Skin of body (tissue), 2 donors: ENCODE data around the gene KCNIP3. TPM values are rescaled to one million over a fixed set of nuclear protein-coding genes. Genes with fewer than 3 reads are reported as not detected.
"Not testable (repeated sequence)": the region's sequence is repeated elsewhere in the genome, so short reads cannot be mapped to it uniquely, and the experiment has no call there.

Experiments used
- DNase-seq: peaks from one replicate; lab custom pipeline; 2025; lab: John Stamatoyannopoulos, UW
- total RNA-seq: library from RNA; depleted of rRNA; stranded (reverse); fragments of >200 nt; gene quantifications from one replicate; pipeline ENCODE4 v1.2.3, GENCODE V29; 2014

KCNIP3 gene
- total RNA-seq, 1 donor from 2014 or later, result 2.4 TPM

- no peak for DNase-seq
These were observed 49.9 kb downstream of the KCNIP3 start for GRCh38 chr2:95346738-95347671.

DNA sequence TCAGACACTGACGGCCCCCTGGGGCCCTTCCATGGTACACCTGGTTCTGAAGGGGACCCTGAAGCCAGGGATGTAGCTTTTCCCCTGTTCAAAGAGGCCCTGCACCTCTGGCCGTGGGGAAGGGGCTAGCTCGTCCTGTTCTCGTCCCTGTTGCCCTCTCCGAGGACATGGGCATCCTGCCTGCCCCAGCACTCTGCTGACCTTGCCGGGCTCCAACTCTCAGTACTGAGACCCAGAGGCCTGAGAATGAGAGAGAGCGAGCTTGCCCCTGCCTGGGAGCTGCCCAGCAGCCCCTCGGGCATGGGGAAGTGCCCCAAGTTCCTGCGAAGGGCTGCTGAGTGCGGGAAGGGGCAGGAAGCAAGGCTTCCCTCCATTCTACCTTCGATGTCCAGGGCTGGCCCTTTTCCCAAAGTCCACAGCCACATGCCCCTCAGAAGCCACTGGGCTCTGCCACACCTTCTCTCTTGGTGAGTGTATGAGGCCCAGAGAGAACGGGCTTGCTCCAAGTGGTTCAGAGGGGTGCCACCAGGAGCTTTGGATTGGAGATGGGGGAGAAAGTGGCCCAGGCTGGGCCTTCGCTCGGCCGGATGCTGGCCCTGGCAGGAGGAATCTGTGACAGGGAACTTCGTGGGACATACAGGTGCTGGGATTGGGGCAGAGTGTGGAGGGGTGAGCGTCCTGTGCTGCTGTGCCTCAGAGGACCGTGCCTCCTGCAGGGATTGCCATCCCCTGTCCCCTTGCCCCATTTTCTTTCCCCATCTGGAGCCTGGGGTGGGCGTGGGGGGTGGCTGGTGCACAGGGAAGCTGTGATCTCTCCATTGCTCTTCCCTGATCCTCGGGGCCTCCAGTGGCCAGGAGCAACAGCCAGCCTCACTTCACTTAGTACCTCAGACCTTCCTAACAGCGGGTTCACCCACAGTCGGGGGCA lies 50.8 kb downstream of the KCNIP3 start:
- no peak for DNase-seq

DNA sequence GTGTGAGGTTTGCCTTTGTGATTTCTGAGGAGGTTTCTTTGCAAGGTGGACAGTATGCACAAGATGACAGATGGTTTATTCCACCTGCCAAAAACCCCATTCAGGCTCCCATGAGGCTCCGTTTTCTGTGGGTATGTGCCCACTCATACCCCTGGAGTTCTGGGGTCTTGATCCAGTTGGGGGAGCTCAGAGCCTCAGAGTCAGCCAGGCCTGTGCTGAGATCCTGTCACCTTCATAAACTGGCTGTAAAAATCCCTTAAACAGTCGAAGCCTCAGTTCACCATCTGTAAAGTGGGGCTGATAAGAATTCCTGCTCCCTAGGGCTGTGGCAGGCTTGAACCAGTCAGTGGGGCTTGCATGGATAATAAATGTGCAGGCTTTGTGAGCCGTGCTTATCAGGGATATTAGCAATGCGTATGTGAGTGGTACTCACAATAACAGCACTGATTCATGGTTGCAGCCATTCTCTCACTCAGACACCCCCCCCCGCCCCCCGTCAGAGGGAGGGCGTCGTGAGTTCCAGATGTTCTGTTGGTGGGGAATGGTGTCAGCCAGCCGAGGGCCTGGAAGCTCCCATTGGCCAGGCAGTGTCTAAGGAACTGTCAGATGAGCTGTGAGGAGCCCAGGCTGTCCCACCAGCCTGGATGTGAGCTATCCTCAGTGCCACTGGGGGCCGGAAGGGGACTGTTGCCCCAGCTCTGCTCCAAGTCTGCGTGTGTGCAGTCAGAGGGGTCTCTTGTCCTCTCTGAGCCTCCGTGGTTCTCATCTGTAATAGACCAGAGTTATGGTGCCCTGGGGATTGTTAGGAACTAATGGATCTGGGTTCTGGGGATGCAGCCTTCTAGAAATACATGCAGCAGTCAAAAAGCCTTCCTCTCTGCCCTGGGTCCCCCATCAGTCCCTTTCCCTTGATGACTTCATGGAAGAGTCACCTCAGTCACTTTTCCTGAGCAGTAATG lies 51.7 kb downstream of the KCNIP3 start:
- DNase-seq, result no peak

DNA sequence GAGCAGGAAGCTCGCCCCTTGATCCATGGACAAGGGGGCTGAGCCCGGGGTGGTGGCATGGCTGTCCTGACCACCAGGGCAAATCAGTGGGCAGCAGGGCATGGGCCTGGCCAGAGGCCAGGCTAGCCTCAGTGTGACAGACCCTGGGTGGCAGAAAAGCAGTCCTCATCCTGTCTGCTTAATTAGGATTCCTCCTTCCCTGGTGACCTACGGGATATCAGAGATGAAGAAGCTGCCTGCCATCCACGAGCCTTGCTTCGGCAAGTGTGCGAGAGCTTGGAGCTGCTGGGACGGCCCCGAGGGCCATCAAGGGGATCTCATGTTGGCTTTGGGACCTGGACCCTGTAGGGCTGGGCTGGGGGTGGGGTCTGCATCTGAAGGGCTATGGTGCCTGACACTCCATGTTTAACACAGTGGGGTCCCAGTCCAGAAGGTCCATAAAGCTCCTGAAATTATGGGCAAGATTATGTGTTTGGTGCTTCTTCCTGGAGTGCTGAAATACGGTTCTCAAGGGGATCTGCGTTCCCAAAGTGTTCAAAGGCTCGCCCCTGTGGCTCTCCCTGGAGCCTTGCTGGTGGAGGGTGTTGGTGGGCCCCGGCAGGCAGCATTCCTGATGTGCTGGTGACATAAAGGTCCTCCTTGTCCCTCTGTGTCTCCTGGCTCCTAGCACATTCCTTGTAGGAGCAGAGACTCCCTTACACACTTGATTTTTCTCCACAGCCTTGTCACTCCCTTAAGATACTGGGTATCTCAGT lies 52.6 kb downstream of the KCNIP3 start:
- DNase-seq, result no peak

DNA sequence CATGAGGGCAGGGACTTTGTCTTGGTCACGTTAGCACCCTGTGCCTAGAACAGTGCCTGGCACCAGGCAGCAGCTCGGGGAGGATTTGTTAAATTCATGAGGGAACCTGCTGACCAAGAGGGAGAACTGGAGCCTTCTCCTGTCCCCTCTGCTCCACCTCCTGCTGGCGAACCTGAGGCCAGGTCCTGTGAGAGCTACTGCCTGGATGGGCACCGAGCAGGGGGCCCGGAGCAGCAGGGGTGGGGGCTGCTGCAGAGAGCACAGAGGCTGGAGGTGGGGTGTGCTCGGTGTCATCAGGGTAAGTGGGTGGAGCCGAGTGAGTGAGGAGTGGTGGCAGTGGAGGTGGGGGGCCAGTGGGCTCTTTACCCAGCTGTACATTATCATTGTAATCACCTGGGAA lies 53.2 kb downstream of the KCNIP3 start:
- DNase-seq, result no peak

GRCh38 chr2:95350774-95351597 lies 53.8 kb downstream of the KCNIP3 start:
- DNase-seq, result no peak

DNA sequence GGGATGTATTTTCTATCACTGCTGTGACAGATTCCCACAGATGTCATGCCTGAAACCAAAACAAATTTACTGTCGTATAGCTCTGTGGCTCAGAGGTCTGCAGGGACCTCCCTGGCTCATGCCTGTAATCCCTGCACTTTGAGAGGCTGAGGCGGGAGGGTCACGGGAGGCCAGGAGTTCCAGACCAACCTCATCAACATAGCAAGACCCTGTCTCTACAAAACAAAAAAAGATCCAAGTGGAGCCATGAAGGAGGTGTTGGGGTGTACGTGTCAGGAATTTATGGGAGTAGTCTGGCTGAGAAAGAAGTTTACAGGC lies 54.4 kb downstream of the KCNIP3 start:
- no peak for DNase-seq

DNA sequence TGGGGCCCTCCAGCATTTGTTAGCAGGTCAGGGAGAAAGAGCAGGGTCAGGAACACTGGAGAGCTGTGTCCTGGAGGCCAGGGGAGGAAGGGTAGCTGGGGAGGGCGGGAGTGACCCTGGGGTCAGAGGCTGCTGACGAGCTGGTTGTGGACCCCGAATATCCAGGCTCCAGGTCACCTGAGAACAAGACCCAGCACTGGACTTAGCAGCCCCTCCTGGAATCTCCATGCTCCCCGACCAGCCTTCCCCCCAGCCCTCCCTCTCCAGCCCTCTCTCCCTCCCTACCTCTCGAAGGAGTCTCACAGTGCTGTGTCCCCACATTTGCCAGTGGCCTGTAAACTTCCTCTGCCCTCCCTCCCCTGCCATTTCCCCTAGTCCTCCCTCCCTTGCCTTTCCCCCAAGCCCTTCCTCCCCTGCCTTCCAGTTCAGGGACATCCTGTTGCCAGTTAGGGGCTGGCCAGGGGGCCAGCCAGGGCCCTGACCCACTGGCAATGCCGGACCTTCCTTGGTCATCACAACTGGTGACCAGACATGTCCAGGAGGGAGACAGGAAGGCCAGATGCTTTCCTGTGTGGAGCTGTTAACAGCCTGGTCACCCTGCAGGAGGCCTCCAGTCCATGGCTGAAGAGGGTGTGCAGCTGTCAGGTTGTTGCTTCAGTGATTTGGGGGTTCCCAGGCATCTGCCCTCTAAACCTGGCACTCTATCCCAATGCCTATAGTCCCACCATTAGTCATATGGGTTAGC lies 55.3 kb downstream of the KCNIP3 start:
- DNase-seq, result no peak

- DNase-seq, result no peak
These were observed 56.0 kb downstream of the KCNIP3 start for GRCh38 chr2:95353055-95353575.

GRCh38 chr2:95353613-95354468 lies 56.7 kb downstream of the KCNIP3 start:
- no peak for DNase-seq

- DNase-seq, result no peak
These were observed 57.3 kb downstream of the KCNIP3 start for GRCh38 chr2:95354469-95354901.

DNA sequence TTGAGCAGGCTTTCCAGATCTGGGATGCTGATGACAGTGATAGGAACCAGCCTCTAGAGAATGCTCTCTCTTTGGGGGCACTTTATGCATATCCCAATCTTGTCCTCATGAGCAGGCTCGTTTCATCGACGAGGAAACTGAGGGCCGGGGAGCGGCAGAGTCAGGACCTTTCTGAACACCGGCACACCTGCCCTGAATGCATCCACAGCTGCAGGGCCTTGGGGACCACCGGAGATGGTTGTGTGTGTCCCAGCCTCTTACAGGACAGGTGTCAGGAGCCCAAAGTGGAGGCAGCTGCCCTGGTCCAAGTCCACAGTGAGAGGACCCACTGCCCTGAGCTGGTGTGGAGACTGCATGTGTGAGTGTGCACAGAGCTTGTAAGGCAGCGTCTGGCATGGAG lies 57.8 kb downstream of the KCNIP3 start:
- DNase-seq, result no peak

- not testable (repeated sequence) for DNase-seq
These were observed 58.3 kb downstream of the KCNIP3 start for GRCh38 chr2:95355486-95355885.

DNA sequence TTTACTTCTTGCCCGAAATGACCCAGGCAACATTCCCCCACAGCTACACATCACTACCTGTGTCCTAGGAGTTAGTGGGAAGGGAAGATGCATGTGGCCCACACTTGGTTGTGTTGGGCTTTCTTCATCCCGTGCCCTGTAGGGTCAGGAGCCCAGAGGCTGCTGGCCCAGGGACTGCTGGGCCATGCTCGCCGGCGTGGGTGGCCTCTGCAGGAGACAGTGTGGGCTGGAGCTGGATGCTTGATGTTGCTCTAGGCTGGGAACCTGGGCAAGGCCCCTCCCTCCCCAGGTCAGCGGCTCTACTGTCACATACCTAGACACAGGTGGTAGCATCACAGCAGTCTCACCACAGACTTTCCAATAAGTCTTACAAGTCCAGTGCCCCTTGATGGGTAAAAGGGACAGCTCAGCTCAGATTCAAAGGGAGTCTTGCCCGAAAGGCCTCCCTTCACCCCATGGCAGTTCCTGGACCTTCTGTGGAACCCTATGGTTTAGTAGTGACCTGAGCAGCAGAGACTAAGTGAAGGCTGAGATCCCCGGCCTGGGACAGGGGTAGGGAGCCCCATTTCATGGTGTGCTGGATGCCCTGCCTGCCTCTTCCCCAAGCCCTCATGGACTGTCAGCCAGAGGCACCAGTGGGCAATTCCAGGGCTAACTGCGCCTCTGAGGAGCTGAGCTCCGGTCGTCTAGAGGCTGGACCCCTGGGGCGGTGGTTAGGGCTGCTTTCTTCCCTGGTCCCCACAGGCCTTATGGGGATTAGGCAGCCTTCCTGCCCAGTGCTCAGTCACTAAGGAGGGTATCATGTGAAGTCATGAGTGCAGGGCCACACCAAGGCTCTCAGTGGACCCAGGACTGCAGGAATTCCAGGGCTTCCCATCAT lies 59.9 kb downstream of the KCNIP3 start:
- no peak for DNase-seq

DNA sequence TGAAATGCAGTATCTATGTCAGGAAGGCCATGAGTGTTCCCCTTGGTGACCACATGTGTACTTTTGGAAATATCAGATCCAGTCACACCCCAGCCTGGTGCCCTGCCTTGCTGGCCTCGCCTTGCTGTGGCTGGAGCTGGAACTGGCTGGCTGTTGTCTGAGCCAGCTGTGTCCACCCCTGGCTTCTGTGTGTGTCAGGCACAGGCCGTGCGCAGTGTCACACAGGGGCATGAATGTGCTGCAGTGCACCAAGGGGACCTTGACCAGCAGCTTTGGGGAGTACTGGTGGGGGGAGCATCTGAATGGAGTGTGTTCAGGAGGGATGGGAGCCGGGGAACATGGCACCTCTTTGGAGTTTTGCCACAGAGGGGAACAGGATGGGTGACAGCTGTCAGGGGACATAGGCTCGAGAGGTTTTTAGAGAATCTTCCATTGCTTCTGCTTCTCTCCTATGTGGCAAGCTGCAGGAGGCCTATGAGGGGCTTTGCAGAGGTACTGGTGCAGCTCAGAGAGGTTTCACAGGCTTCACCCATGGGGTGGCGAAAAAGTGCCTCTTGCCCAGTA lies 60.7 kb downstream of the KCNIP3 start:
- no peak for DNase-seq

GRCh38 chr2:95359031-95359430 lies 61.9 kb downstream of the KCNIP3 start:
- DNase-seq, result no peak
